ENCODE data around the gene LAMTOR2.

LAMTOR2 gene

DNA sequence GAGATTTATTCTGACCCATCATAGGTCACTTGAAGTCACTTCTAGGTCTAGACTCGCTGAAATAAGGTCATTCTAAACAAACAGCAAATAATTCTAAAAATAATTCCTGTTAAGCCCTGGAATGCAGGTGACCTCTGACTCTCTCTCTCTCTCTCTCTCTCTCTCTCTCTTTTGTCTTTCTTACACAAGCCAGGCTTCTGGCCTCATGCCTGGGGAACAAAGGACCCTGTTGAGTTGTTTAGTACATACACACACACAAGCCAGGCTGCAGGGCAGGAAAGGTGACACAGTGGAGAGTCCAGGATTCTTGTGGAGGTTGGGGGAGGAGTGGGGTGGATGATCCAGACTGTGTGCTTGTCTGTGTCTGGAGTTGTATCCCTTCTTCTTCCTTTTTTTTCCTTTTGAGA lies 31.7 kb downstream of the LAMTOR2 start:
- Mint-ChIP-seq H3K27ac (no peak overlapping the region), H3K9me3 (no peaks in the 10 kb centered on the region), H3K27me3 (peaks cover 46% of the 10 kb centered on the region), H3K36me3 (ENCODE audit: low read depth) (peaks cover 64% of the 10 kb centered on the region), H3K4me3 (no peak overlapping the region), H3K4me1 (ENCODE audit: low read depth) (peaks cover 64% of the 10 kb centered on the region)
- intact Hi-C loops (cut with micrococcal nuclease), result no loop called here

DNA sequence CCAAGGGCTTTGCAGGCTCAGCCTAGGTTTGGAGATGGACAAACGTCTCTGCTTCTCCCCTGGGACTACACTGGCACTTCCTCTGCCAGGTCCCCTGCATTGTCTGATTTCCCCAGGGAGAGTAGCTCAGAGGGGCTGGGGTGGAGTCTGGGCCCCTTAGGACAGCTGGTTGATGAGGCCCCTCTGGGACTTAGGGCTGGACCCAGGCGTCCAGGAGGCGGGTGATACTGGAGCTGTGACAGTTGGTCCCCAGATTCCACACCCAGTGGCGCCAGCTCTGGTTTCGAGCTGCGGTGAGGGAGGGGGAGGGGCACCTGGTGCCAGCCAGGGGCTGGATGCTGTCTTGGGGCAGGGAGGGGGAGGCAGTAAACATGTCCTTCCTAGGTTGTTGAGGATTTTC lies 35.1 kb downstream of the LAMTOR2 start:
- intact Hi-C loops (cut with micrococcal nuclease), result loop anchor here (1.0 to 5.0 kb wide), 3 partner anchors 35 to 138 kb away; partner anchors contain the start of gene LAMTOR2
- H3K4me1 Mint-ChIP-seq (ENCODE audit: low read depth), result peaks cover 59% of the 10 kb centered on the region
- H3K4me3 Mint-ChIP-seq, result peak overlapping the region; percentile 21
- H3K27me3 Mint-ChIP-seq, result peaks cover 63% of the 10 kb centered on the region
- peaks cover 78% of the 10 kb centered on the region for H3K36me3 Mint-ChIP-seq (ENCODE audit: low read depth)
- H3K9me3 Mint-ChIP-seq, result no peaks in the 10 kb centered on the region
- H3K27ac Mint-ChIP-seq, result peak overlapping the region; percentile 78

DNA sequence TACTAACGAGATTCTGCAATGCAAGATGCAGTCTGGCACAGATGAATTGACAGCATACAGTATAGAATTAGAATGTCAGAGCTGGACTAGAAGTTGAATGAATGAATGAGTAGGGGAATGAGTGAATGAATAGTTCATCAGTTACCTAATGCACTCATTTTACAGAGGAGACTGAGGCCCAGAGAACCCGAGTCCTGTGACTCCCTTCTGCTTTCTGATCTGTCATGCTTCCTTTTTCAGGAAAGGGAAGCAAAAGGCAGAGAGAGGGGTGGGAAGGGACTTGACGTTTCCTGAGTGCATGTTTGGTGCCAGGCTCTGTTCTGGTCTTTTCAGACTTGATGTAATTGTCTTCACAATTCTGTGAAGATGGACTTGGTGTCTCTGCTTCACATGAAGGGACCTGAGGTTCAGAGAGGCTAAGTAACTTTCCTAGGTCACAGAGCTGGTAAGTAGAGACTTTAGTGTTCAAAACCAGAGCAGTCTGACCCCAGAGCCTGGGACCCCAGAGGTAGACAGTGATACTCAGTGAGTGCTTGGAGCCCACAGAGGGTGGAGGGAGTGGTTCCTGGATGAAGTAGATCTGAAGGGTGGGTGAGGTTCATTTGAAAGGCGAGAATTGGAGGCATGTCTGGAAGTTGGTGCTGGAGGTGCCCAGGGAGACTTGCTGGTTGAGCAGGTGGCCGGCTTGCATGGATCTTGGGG lies 35.7 kb downstream of the LAMTOR2 start:
- intact Hi-C loops (cut with micrococcal nuclease), result loop anchor here (1.0 to 5.0 kb wide), 3 partner anchors 35 to 137 kb away; partner anchors contain the start of gene LAMTOR2

DNA sequence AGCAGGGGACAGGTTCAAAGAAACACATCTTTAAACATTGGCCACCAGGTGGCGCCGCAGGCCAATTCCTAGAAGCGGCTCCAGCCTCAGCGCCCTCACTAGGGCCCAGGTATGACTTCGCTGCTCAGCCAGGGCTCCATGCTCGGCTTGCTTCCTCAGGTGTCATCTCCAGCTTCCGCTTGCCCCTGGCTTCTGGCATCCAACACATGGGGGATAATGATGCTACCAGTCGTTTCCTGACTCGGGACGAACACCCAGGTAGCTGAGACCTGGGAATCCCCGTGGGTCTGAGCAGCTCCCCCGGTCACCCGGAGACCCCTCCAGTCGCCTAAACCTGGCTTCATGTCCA lies 36.2 kb downstream of the LAMTOR2 start:
- Mint-ChIP-seq H3K9me3 (no peaks in the 10 kb centered on the region), H3K36me3 (ENCODE audit: low read depth) (peaks cover 78% of the 10 kb centered on the region), H3K4me3 (peak overlapping the region; percentile 48), H3K27ac (peak overlapping the region; percentile 78), H3K4me1 (ENCODE audit: low read depth) (peaks cover 55% of the 10 kb centered on the region), H3K27me3 (peaks cover 61% of the 10 kb centered on the region)
- intact Hi-C loops (cut with micrococcal nuclease), result loop anchor here (1.0 to 5.0 kb wide), 3 partner anchors 36 to 136 kb away; partner anchors contain the start of gene LAMTOR2

More for the DNA sequence above, 35.7 kb downstream of the LAMTOR2 start:
- H3K4me3 Mint-ChIP-seq, result peak overlapping the region; percentile 48
- no peaks in the 10 kb centered on the region for H3K9me3 Mint-ChIP-seq
- H3K4me1 Mint-ChIP-seq (ENCODE audit: low read depth), result peaks cover 53% of the 10 kb centered on the region
- peak overlapping the region; percentile 78 for H3K27ac Mint-ChIP-seq
- peaks cover 78% of the 10 kb centered on the region for H3K36me3 Mint-ChIP-seq (ENCODE audit: low read depth)
- peaks cover 61% of the 10 kb centered on the region for H3K27me3 Mint-ChIP-seq

DNA sequence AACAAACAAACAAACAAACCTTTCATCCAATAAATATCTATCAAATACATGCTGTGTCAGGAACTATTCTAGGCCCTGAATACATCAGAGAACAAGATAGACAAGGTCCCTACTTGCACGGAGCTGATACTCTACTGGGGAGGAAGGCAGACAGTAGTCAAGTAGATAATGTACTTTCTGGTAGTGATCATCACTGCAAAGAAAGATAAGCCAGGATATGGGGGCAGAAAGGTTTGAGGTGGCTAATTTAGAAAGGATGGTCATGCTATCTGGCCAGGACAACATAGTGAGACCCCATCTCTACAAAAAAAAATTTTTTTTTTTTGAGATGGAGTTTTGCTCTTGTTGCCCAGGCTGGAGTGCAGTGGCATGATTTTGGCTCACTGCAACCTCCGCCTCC lies 37.0 kb downstream of the LAMTOR2 start:
- H3K9me3 Mint-ChIP-seq, result no peaks in the 10 kb centered on the region
- intact Hi-C loops (cut with micrococcal nuclease), result loop anchor here (2.0 to 5.0 kb wide), 2 partner anchors 37 to 136 kb away; partner anchors contain the start of gene LAMTOR2
- H3K27me3 Mint-ChIP-seq, result peaks cover 56% of the 10 kb centered on the region
- H3K27ac Mint-ChIP-seq, result no peak overlapping the region
- H3K4me1 Mint-ChIP-seq (ENCODE audit: low read depth), result peaks cover 57% of the 10 kb centered on the region
- peaks cover 78% of the 10 kb centered on the region for H3K36me3 Mint-ChIP-seq (ENCODE audit: low read depth)
- no peak overlapping the region for H3K4me3 Mint-ChIP-seq

DNA sequence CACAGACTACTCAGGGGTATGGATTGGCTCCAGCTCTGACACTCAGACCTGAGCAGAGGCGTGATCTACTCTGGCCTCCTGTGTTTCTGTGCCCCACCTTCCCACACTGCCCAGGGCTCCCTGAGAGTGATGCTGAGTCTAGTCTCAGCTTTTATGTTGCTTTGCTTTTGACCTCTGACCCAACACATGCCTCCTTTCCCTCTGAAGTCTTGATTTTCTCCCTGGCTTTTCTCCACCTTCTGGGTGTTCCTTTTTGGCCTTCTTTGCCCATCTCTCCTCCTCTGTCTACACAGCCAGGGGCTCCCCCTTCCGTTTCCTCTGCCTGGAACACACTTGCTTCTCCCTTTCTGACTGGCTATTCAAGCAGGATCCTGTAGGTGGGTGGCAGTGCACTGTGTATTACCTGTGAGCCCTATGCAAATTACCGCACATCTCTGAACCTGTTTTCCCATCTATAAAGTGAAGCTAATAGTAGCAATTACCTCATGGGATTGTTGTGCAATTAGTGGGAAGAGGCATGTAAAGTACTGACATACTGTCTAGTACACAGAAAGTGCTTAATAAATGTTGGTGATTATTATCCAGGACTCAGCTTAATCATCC lies 41.4 kb downstream of the LAMTOR2 start:
- intact Hi-C loops (cut with micrococcal nuclease), result loop anchor here (1.0 kb wide), 1 partner anchor 34 kb away; no protein-coding TSS in a partner anchor
- no peaks in the 10 kb centered on the region for H3K9me3 Mint-ChIP-seq
- H3K27me3 Mint-ChIP-seq, result peaks cover 72% of the 10 kb centered on the region
- H3K4me3 Mint-ChIP-seq, result no peak overlapping the region
- H3K36me3 Mint-ChIP-seq (ENCODE audit: low read depth), result peaks cover 87% of the 10 kb centered on the region
- H3K27ac Mint-ChIP-seq, result no peak overlapping the region
- peaks cover 58% of the 10 kb centered on the region for H3K4me1 Mint-ChIP-seq (ENCODE audit: low read depth)

DNA sequence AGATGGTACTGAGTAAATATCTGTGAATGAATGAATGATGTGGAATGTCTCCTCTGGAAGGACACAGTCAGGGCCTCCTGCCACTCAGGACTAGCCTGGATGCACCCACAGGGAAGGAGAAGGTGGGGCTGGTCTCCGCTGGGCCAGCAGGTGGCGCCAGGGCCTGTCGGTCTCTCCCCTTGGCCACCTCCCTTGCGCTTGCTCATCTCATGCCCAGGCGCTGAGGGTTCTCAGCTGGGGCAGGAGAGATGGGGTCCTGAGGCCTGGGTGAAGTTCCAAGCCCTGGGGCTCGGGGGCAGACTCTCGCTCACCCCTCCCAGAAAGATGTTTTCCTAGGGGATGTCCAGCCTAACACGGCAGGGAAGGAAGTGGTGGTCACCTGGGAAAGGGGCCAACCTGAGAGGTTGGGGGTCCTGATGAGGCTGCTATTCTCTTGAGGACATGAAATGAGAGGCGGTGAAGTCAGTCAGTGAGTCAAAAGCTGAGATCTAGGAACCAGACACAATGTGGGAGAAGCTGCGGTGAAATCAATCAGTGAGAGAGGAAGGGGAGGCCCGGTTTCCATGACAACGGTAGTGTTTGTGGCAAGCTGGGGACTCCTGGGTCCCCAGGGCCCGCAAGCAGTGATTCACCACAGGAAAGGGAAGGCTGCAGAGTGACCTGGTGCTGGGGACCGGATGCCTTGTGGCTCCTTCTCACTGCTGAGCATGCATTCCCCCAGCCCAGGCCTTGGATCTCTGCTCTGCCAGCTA lies 42.2 kb downstream of the LAMTOR2 start:
- Mint-ChIP-seq H3K4me3 (peak overlapping the region; percentile 51), H3K27ac (peak overlapping the region; percentile 86), H3K4me1 (ENCODE audit: low read depth) (peaks cover 62% of the 10 kb centered on the region), H3K36me3 (ENCODE audit: low read depth) (peaks cover 85% of the 10 kb centered on the region), H3K9me3 (no peaks in the 10 kb centered on the region), H3K27me3 (peaks cover 75% of the 10 kb centered on the region)
- intact Hi-C loops (cut with micrococcal nuclease), result loop anchor here (1.0 kb wide), 1 partner anchor 33 kb away; no protein-coding TSS in a partner anchor

DNA sequence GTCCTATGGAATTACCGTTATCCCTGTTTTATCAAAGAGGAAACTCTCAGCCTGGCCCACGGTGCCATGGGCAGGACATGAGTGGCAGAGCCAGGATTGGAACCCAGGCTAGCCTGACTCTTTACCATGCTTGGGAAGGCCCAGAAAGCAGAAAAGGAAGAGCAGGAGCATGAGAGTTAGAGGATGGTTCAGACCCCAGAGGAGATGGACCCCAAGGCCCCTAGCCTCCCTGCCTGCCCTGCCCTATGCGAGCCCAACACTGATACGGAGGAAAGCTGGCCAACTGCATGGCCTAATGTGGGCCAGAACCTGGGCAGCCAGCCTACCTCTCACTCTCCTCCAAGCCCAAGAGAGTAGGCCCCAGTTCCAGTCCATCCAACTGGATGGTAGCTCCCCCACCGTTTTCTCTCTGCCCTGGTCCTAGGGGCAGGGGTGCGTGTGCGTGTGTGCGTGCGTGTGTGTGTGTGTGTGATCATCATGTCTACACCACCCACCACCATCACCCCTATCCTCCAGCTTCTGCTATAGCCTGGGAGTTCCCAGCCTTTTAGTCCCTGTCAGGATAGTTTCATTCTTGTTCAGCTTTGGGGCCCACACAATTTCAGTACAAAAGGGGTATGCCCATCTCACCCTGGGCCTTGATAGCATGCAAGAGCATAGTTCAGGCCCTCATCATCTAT lies 43.1 kb downstream of the LAMTOR2 start:
- H3K9me3 Mint-ChIP-seq, result no peaks in the 10 kb centered on the region
- intact Hi-C loops (cut with micrococcal nuclease), result no loop called here
- H3K27me3 Mint-ChIP-seq, result peaks cover 70% of the 10 kb centered on the region
- H3K36me3 Mint-ChIP-seq (ENCODE audit: low read depth), result peaks cover 79% of the 10 kb centered on the region
- peak overlapping the region; percentile 86 for H3K27ac Mint-ChIP-seq
- H3K4me3 Mint-ChIP-seq, result no peak overlapping the region
- H3K4me1 Mint-ChIP-seq (ENCODE audit: low read depth), result peaks cover 70% of the 10 kb centered on the region

DNA sequence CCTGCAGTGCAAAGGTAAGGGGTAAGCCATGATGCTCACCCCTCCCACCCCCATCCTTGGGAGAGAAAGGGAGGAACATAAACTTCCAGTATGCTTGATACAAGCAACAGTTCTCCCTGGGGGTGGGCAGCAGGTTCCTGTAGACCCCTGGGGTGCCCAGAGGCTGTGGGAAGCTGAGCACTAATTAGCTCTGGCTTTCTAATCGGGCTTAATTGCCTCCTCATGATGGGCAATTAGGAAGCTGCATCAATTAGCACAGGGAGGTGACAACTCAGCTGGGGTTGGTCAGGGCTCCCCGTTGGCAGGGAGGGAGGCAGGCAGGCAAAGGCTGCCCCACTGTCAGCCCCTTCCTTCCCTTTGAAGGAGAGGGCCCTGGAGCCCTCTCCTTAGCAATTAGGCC lies 44.2 kb downstream of the LAMTOR2 start:
- no peak overlapping the region for H3K4me3 Mint-ChIP-seq
- intact Hi-C loops (cut with micrococcal nuclease), result no loop called here
- H3K27ac Mint-ChIP-seq, result no peak overlapping the region
- no peaks in the 10 kb centered on the region for H3K9me3 Mint-ChIP-seq
- peaks cover 67% of the 10 kb centered on the region for H3K36me3 Mint-ChIP-seq (ENCODE audit: low read depth)
- peaks cover 77% of the 10 kb centered on the region for H3K4me1 Mint-ChIP-seq (ENCODE audit: low read depth)
- peaks cover 60% of the 10 kb centered on the region for H3K27me3 Mint-ChIP-seq

DNA sequence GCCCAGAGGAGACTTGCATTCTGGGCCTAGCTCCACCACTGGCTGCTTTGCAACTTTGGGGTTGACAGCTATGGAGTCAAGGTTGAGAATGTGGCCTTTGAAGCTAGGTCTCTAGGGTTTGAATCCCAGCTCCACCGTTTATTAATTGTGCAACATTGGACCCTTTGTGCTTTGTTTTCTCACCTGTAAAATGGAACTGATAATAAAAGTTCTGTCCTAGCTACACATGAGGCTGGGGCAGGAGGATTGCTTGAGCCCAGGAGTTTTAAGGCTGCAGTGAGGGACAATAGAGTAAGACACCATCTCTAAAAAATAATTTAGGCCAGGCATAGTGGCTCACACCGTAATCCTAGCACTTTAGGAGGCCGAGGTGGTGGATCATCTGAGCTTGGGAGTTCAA lies 44.7 kb downstream of the LAMTOR2 start:
- H3K4me3 Mint-ChIP-seq, result no peak overlapping the region
- H3K4me1 Mint-ChIP-seq (ENCODE audit: low read depth), result peaks cover 77% of the 10 kb centered on the region
- no peak overlapping the region for H3K27ac Mint-ChIP-seq
- peaks cover 55% of the 10 kb centered on the region for H3K27me3 Mint-ChIP-seq
- H3K36me3 Mint-ChIP-seq (ENCODE audit: low read depth), result peaks cover 62% of the 10 kb centered on the region
- no peaks in the 10 kb centered on the region for H3K9me3 Mint-ChIP-seq
- intact Hi-C loops (cut with micrococcal nuclease), result no loop called here

DNA sequence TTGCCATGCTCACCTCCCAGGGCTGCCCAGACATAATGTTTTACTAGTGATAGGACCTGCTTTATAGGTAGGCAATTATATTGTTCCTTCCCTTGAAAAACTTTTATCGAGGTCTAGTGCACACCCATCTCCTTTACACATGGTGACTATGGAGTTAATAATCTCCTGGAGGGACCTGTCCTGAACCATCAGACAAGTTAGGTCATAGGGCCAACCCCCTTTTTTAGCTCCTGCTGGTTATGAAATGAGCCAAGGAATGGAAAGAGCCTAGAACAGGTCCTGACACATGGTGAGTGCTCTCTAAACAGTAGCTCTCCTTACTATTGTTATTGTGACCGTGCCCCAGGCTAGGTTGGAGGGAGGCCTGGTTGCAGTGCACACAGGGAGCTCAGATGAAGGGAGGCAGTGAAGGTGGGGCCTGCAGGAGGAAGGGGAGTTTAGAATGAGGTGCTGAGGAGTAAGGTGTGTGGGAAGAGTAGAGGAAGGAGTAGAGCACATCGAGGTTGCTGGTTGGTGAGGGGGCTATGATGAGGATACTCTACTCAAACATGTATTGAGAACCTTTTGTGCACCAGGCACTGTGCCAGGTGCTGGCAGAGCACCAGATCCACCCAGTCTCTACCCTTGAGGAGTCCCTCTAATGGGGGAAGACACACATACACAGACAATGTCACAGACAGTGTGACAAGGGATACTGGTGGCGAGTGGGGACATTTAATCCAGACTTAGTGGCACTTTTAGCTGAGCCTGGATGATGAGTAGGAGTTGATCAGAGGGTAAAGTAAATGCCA lies 45.8 kb downstream of the LAMTOR2 start:
- H3K27ac Mint-ChIP-seq, result peak overlapping the region; percentile 53
- H3K27me3 Mint-ChIP-seq, result peaks cover 49% of the 10 kb centered on the region
- H3K4me3 Mint-ChIP-seq, result no peak overlapping the region
- intact Hi-C loops (cut with micrococcal nuclease), result no loop called here
- no peaks in the 10 kb centered on the region for H3K9me3 Mint-ChIP-seq
- H3K4me1 Mint-ChIP-seq (ENCODE audit: low read depth), result peaks cover 86% of the 10 kb centered on the region
- H3K36me3 Mint-ChIP-seq (ENCODE audit: low read depth), result peaks cover 57% of the 10 kb centered on the region

DNA sequence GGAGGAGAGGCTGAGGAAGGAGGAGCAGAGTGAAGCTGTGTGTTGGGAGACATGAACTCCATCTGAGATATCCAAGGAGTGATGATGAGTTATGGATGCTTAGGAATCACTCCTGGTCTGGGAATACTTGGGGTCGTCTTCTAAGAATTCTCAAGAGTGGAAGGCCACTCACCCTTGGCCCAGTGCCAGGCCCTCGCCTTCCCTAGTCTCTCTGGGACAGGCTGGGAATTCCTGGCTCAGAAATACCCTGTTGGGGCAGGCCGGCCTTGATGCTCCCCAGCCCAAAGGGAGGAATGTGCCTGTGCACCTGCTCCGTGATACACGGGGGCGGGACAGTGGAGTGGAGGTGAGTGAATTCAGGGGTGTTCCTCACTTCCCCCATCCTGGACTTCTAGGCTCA lies 47.3 kb downstream of the LAMTOR2 start:
- Mint-ChIP-seq H3K27me3 (peaks cover 42% of the 10 kb centered on the region), H3K36me3 (ENCODE audit: low read depth) (peaks cover 42% of the 10 kb centered on the region), H3K4me1 (ENCODE audit: low read depth) (peaks cover 86% of the 10 kb centered on the region), H3K9me3 (no peaks in the 10 kb centered on the region), H3K27ac (peak overlapping the region; percentile 95), H3K4me3 (no peak overlapping the region)
- intact Hi-C loops (cut with micrococcal nuclease), result no loop called here
